GM18507 (cell line): ENCODE results near the gene IRAG1.

Source experiments
- DNase-seq: peaks from one replicate; pipeline ENCODE4 v3.0.0; 2011; ENCODE audit warnings: low read depth; ENCODE audit not compliant: insufficient read length; ENCODE audit errors: extremely low spot score
- FAIRE-seq: peaks from 2 replicates; lab custom pipeline; 2011; peaks lifted over from hg19 to GRCh38; lab: Jason Lieb, UNC

The IRAG1 gene

GRCh38 chr11:10693509-10694081, at the start of gene IRAG1:
IRAG1 (minus strand) TSS chr11:10693755; CDS start chr11:10693602, 153 bp downstream.
- no peak for FAIRE-seq
- DNase-seq = no peak

- FAIRE-seq = no peak
- no peak for DNase-seq
Measured at GRCh38 chr11:10742460-10743208, 49.1 kb upstream of the IRAG1 start.

GRCh38 chr11:10735481-10736475, 42.2 kb upstream of the IRAG1 start:
- FAIRE-seq (peak; percentile 88), DNase-seq (peak; percentile 80)

- FAIRE-seq = no peak
- no peak for DNase-seq
Measured at GRCh38 chr11:10731064-10731680, 37.6 kb upstream of the IRAG1 start.

GRCh38 chr11:10730151-10730550, 36.6 kb upstream of the IRAG1 start:
- DNase-seq (no peak), FAIRE-seq (no peak)

- DNase-seq (no peak), FAIRE-seq (no peak)
Measured at GRCh38 chr11:10728789-10729472, 35.4 kb upstream of the IRAG1 start.

- no peak for FAIRE-seq
- DNase-seq = no peak
Measured at GRCh38 chr11:10728154-10728553, 34.6 kb upstream of the IRAG1 start.

GRCh38 chr11:10727146-10727851, 33.7 kb upstream of the IRAG1 start:
- DNase-seq (no peak), FAIRE-seq (no peak)

- no peak for DNase-seq
- FAIRE-seq = no peak
Measured at GRCh38 chr11:10725907-10726253, 32.3 kb upstream of the IRAG1 start.

GRCh38 chr11:10725114-10725906, 31.8 kb upstream of the IRAG1 start:
- FAIRE-seq (no peak), DNase-seq (no peak)

GRCh38 chr11:10722307-10722706, 28.8 kb upstream of the IRAG1 start:
- no peak for DNase-seq
- FAIRE-seq = no peak

- FAIRE-seq = no peak
- DNase-seq = no peak
Measured at GRCh38 chr11:10720881-10721376, 27.4 kb upstream of the IRAG1 start.

GRCh38 chr11:10719616-10720015, 26.1 kb upstream of the IRAG1 start:
- FAIRE-seq (no peak), DNase-seq (no peak)

- FAIRE-seq = no peak
- DNase-seq = no peak
Measured at GRCh38 chr11:10716543-10717259, 23.1 kb upstream of the IRAG1 start.

- no peak for FAIRE-seq
- DNase-seq = no peak
Measured at GRCh38 chr11:10716122-10716521, 22.6 kb upstream of the IRAG1 start.

- no peak for DNase-seq
- no peak for FAIRE-seq
Measured at GRCh38 chr11:10715571-10715970, 22.0 kb upstream of the IRAG1 start.
